Testis (tissue), 2 donors: Measurements from ENCODE around the gene GPR158.

ENCODE experiments used
- POLR2A ChIP-seq: fragments of 450-650 bp; IDR thresholded peaks from one replicate; pipeline ENCODE4 v1.6.1; 2017; ENCODE audit warnings: antibody characterized with exemption, mild to moderate bottlenecking, moderate library complexity
- TF ChIP-seq, protein P1 (sequence below), 3 experiments: fragments of 450-650 bp in 2 of 3; fragments of 200-600 bp in 1 of 3; sonication (generic) in 1 of 3; IDR thresholded peaks; one replicate each; pipeline ENCODE4 v1.5.1; 2016 to 2019; ENCODE audit warnings: antibody characterized with exemption in 3 of 3, mild to moderate bottlenecking in 2 of 3, moderate library complexity in 1 of 3

- TF ChIP-seq, protein P1, sequence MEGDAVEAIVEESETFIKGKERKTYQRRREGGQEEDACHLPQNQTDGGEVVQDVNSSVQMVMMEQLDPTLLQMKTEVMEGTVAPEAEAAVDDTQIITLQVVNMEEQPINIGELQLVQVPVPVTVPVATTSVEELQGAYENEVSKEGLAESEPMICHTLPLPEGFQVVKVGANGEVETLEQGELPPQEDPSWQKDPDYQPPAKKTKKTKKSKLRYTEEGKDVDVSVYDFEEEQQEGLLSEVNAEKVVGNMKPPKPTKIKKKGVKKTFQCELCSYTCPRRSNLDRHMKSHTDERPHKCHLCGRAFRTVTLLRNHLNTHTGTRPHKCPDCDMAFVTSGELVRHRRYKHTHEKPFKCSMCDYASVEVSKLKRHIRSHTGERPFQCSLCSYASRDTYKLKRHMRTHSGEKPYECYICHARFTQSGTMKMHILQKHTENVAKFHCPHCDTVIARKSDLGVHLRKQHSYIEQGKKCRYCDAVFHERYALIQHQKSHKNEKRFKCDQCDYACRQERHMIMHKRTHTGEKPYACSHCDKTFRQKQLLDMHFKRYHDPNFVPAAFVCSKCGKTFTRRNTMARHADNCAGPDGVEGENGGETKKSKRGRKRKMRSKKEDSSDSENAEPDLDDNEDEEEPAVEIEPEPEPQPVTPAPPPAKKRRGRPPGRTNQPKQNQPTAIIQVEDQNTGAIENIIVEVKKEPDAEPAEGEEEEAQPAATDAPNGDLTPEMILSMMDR (IDR thresholded peaks at IDR 0.05): no peak
- TF ChIP-seq POLR2A: no peak
These were observed 467.9 kb downstream of the GPR158 start for GRCh38 chr10:25642721-25643120.
